TTC549 (cell line): ENCODE results near the gene GMDS.

Source experiments
- FAIRE-seq: peaks from 2 replicates; lab custom pipeline; 2012; peaks lifted over from hg19 to GRCh38; lab: Jason Lieb, UNC

Gene GMDS

GRCh38 chr6:2237001-2237400 is 8.4 kb downstream of the GMDS start:
- FAIRE-seq: no peak

- no peak for FAIRE-seq
Measured at GRCh38 chr6:2235777-2236495, 9.5 kb downstream of the GMDS start.

DNA sequence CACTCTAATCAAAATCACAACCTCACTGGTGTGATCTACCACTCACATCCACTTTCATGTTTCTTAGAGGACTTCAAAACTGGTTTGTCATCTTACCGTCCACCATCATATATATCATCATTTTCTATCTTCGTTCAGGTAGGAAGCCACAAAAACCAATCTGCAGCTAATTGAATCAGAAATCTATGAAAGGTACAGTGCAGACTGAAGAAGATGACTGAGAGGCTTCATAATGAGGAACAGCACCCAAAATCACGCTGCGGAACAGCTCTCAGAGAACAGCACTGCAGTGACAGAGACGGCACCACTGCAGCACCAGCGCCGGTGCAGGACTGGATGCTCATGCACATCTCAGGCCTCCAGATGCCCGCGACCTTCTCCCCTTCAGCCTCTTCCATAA is 13.0 kb downstream of the GMDS start:
- FAIRE-seq: no peak

- FAIRE-seq: no peak
Measured at GRCh38 chr6:2231438-2231837, 14.0 kb downstream of the GMDS start.

DNA sequence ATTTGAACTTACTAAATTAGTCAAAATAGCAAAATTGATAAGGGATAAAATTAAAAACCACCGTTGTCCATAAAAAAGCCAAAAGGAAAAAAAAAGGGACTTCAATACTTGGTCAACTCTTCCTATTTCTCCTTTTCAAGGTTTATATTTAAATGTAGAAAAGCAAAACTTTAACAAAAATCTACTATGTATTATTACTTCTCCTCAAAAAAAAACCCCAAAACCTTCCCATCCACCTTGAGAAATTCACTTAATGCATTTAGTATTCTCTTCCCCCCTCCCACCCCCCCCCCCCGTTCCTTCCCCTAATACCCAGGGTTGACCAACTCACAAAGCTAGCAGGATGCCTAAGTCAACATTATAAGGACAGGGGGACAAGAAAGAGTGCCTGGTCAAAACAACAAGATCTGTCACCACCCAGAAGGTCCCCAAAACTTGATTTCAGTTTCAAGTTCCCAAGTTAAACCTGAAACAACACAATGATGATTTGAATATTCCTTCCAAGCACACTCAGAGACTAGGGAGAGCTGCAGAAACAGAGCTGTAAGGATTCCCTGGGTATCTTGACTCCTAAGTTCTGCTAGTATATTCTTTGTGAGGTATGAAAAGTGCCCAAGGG is 14.6 kb downstream of the GMDS start:
- FAIRE-seq: no peak

DNA sequence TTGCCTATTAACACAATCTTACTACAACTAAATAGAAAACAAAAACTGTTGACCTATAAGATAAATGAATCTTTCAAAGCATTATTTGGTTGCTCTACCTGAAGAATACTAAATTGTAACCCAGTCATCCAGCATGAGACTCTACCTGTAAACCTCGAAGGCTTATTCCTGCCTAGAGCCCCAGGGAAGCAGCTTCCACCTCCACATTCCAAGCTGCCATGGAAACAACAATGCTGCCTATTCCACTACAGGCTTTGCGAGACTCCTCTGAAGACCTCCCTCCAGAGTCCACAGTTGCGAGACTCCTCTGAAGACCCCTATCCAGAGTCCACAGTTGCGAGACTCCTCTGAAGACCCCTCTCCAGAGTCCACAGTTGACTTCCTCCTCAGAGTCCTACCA is 15.7 kb downstream of the GMDS start:
- FAIRE-seq: no peak

GRCh38 chr6:2229039-2229438 is 16.4 kb downstream of the GMDS start:
- FAIRE-seq: no peak

DNA sequence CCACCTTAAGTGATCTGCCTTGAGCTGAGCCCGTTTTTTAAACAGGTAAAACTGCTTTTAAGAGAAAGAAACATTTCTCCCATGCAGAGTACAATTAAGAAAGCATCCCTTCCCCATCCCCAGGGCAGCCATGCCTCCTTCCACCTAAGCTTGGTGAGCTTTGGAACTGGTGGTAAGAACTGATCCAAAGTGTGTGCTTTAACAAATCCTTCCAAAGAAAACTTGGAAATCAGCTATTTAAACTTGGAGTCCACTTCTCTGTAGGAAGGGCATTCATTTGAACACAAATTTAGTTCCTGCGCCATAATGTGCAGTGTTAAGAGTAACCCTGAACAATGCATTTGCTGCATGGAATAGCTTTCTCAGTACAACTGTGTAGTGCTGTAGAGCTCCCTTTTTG is 17.0 kb downstream of the GMDS start:
- FAIRE-seq: no peak

- FAIRE-seq: no peak
Measured at GRCh38 chr6:2226775-2227174, 18.6 kb downstream of the GMDS start.

DNA sequence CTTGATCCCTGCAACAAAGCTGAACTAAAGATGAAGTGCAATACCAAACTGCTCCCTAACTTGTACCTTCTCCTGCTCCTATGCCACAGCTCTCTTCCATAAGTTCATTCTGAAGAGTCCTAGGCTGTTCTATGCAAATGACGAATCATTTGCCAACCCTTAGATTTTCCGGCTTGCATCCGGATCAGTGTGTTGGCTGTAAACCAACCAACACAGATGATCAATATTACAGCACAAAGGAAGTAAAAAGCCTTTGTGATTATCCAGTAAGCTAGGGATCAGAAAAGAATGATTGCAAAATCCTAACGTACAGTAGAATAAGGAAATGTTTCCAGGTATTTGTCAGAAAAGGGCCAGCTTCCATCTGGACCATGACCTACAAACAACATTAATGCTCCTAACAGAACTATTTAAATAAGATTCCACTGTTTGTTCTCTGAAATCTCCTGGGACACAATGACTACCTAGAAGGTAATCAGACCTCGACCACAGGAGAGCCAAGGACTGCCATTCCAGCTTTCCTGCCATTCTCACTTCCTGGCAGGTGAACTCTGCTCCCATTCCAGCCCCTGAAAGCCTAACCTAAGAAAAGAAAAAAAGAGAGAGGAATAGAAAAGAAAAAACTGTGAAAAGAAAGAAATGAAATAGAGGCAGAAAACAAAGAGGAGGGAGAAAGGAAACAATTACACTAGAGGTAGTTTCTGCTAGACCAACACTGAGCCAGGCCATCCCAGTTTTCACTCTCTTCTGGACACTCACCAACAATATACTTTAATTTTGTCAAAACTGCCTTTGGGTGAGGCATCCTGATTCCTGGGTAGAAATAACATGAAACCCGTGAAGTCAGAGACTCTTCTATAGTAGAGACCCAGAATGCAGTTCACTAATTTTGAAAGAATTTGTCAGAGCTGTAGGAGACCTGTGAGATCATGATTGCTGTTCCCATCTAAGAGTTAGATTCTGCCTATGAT is 19.7 kb downstream of the GMDS start:
- no peak for FAIRE-seq

DNA sequence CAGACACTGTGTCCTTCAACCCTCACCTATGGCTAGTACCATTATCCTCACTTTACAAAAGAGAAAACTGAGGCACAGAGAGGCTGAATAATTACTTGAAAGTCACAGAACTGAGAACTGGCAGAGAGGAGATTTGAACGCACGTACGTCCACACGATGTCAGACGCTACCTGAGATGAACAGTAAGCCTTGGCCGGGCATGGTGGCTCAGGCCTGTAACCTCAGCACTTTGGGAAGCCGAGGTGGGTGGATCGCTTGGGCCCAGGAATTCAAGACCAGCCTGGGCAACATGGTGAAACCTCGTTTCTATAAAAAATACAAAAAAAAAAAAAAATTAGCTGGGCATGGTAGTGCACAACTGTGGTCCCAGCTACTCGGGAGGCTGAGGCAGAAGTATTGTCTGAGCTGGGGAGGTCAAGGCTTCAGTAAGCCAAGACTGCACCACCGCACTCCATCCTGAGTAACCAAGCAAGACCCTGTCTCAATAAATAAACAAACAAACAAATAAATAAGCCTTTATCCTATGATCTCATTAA is 20.5 kb downstream of the GMDS start:
- FAIRE-seq: no peak

- FAIRE-seq: no peak
Measured at GRCh38 chr6:2222275-2222842, 23.0 kb downstream of the GMDS start.

- no peak for FAIRE-seq
Measured at GRCh38 chr6:2221726-2222274, 23.6 kb downstream of the GMDS start.

GRCh38 chr6:2220154-2220553 is 25.3 kb downstream of the GMDS start:
- FAIRE-seq: no peak

DNA sequence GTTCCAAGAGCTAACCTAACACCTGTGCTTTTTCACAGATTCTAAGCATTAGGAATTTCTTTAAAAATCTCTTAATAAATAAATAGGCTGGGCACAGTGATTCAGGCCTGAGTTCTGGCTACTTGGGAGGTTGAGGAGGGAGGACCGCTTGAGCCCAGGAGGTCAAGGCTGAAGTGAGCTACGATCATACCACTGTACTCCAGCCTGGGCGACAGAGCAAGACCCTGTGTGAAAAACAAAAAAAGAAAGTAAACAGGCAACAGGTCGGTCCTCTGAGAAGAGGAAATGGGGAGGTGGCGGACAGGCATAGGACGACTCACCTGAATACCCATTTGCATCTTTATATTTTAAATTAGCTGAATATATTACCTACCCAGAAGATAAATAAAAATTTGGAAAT is 26.5 kb downstream of the GMDS start:
- no peak for FAIRE-seq

DNA sequence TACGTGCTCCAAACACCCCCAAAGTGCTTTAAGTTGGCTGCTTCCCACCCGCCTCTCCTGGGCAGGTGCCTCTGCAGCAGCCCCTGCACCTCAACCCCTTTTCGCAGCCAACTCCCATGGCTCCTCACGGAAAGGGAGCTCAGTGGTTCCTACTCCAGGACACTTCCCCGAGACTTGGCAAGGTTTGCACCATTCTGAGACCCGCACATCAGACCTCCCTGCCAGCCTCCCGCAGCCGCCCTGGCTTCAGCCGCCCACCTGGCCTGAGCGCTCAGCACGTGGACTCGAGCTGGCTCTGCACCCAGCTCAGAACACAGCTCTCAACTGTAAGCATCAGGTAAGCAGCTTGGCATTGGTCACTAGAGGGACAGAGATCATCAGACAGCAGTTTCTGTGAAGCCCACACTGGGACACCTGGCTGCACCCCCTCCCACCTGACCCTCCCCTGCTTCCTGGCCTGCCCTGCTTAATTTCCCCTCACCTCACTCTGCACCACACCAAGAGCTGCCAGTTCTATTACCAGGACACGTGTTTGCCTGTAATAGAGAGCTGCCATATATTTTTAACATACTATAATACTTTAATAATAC is 28.5 kb downstream of the GMDS start:
- no peak for FAIRE-seq

- FAIRE-seq: no peak
Measured at GRCh38 chr6:2215342-2215741, 30.1 kb downstream of the GMDS start.

DNA sequence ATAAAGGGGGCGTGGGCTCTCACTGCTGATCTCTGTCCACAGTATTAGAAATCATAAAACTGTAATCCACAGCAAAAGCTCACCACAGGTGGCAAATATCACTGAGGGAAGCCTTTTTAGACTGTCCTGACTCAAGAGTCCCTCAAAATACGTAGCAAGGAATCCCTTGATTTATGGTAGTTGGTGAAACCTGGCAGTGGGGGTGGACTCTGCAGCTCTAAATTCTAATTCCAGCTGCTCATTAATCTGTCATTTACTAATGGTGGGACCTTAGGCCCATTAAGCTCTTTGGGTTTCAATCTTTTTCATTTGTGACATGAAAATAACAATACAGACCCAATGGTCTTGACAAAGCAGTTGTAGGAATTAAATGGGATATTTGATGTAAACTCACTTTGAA is 32.3 kb downstream of the GMDS start:
- no peak for FAIRE-seq

DNA sequence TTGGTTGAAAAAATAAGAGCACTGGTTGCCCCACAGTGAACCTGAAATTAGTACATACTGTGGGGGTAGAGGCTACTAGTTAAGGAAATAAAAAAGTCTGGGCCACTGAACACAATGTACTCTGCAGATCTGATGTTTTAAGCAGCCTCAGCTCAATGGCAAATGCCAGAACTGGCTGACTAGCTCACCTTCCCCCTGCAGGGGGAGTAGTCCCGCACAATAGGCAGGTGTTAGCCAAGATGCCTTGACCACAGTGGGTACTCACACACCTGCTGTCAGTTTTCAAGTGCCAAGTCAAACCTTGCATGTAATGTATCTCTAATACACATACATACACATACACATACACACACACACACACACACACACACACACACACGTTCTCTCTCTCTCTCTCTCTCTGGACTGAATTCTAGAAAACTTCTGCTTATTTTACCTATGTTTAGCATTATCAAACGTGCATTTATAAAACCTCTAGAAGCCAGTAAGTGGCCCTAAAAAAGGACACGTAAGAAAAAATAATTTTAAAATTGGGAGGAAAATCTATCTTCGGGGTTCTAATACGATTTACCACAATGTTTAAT is 36.1 kb downstream of the GMDS start:
- no peak for FAIRE-seq

- no peak for FAIRE-seq
Measured at GRCh38 chr6:2208468-2208867, 36.9 kb downstream of the GMDS start.

GRCh38 chr6:2205396-2205795 is 40.0 kb downstream of the GMDS start:
- FAIRE-seq: no peak
